Ishikawa (cell line): ENCODE data around the gene WNK1.

ENCODE experiments used
- CEBPB ChIP-seq: IDR thresholded peaks from 2 replicates; pipeline ENCODE4 v1.6.1; 2012
- CREB1 ChIP-seq: IDR thresholded peaks from 2 replicates; pipeline ENCODE4 v1.6.1; 2012; ENCODE audit warnings: low read depth
- EGR1 ChIP-seq: IDR thresholded peaks from 2 replicates; pipeline ENCODE4 v1.6.1; 2012
- FOXM1 ChIP-seq: IDR thresholded peaks from 2 replicates; pipeline ENCODE4 v1.6.1; 2012; ENCODE audit warnings: low read depth, borderline replicate concordance
- MAX ChIP-seq: IDR thresholded peaks from 2 replicates; pipeline ENCODE4 v1.6.1; 2012
- NFIC ChIP-seq: IDR thresholded peaks from 2 replicates; pipeline ENCODE4 v1.6.1; 2012
- REST ChIP-seq: IDR thresholded peaks from 2 replicates; pipeline ENCODE4 v1.6.1; 2012; ENCODE audit warnings: low read depth, mild to moderate bottlenecking

- TF ChIP-seq EGR1 (no peak), CREB1 (no peak), MAX (no peak), CEBPB (no peak), REST (no peak), FOXM1 (no peak), NFIC (no peak)
Measured at GRCh38 chr12:909861-910260, 157.5 kb downstream of the WNK1 start.
